Measurements from ENCODE around the gene METAP1.

- TF ChIP-seq POLR2A (IDR thresholded peaks at IDR 0.05) = no peak
- TF ChIP-seq CTCF (IDR thresholded peaks at IDR 0.05) = no peak
- no peak for TF ChIP-seq POLR2AphosphoS5 (IDR thresholded peaks at IDR 0.05)
- no peak for TF ChIP-seq EP300 (IDR thresholded peaks at IDR 0.05)
Observed at GRCh38 chr4:98977557-98977956, 18.0 kb upstream of the METAP1 start.

All from gastroesophageal sphincter (tissue), 3 donors.